GM18511 (cell line): ENCODE measurements around the gene PRR12.
A peak's percentile ranks its signal among the peaks of the same experiment; 100 is the strongest.

Experiments
- ATAC-seq: cut with Tn5 transposase; IDR thresholded peaks from one replicate; pipeline ENCODE4 v1.9.1; 2021; ENCODE audit warnings: mild to moderate bottlenecking, moderate library complexity; ENCODE audit not compliant: unreplicated experiment

Gene PRR12

DNA sequence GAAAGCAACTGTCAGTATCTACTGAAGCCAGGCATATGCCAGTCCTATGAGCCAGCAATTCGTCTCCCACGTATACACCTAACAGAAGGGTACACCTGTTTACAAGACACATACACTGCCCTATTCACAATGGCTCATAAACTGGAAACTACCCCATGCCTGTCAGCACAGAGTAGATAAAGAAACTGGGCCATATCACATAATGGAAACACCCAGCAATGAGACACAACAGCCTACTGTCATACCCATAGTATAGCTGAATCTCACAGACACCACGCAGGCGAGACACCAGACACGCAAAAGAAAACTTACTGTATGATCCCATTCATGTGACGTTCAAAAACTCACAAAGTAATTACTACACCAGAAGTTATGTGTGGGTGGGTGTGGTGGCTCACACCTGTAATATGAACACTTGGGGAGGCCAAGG lies 26.4 kb upstream of the PRR12 start:
- ATAC-seq, result no peak

DNA sequence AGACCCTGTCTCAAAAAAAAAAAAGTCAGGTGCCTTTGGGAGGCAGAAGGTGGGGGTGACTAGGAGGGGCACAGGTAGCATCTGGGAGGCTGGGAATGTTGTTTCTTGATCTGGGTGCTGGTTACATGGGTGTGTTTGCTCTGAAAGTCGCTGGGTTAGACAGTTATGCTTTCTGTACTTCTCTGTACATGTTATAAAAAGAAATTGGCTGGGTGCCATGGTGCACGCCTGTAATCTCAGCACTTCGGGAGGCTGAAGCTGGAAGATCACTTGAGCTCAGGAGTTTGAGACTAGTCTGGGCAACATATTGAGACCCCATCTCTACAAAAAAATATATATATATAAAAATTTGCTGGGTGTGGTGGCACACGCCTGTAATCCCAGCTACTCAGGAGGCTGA lies 25.7 kb upstream of the PRR12 start:
- no peak for ATAC-seq

DNA sequence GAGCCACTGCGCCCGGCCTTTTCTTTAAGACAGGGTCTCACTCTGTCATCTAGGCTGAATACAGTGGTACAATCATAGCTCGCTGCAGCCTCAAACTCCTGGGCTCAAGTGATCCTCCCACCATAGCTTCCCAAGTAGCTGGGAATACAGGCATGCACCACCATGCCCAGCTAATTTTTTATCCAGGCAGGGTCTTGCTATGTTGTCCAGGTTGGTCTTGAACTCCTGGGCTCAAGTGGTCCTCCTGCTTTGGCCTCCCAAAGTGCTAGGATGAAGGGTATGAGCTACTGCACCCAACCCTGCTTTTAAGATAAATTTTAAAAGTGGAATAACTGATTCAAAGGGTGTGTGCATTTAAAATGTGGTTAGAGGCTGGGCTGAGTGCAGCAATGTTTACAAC lies 24.7 kb upstream of the PRR12 start:
- ATAC-seq, result no peak

DNA sequence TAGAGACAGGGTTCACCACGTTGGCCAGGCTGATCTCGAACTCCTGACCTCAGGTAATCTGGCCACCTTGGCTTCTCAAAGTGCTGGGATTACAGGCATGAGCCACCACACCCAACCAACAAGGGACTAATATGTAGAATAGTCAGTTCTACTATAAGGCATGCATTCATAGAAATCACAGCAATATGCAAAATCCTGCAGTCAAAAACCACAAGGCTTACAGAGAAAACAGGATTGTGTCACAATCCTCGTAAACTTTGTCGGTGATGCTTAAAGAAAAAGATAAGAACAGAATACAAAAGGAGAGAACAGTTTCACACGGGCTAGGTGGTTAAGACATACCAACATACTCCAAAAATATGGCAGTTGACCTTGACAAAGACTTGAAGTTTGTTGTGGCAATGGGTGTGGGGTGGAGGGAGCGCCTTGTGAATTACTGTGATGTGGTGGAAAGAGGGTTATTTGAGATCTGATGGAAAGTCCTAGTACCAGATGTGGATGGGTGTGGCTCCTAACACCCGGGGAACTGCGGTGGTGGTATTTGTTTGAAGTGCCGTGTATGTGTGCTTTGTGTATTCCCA lies 23.0 kb upstream of the PRR12 start:
- ATAC-seq, result no peak

DNA sequence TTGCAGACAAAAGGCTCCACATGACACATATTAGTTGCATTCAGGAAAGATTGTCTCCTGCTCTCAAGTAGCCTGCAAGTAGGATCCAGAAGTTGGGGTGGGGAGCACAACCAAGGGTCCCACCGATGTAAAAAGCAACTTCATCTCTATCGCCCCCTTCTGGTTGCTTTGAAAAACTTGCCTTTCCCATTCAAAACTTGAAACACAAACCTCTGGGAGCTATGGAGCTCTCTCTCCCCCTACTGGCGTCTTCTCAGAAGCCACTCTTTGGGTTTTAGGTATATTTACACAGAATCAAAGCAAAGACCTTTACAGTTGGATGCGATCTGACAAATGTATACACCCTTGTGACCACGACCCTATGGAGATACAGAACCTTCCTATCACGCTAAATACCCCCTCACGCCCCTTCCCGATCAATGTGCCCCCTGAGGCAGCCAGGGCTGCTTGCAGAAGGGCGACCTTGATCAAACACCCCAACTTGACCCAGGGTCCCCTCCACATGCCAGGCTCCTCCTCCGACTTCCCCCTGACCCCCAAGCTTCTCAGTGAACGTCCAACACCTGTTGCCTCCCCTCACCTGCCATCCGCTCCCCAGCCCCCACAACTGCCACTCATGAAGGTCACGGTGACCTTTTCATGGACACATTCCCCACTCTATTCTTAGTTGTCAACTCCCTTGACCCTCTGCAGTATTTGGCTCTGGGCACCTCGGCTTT lies 20.7 kb upstream of the PRR12 start:
- ATAC-seq, result no peak

DNA sequence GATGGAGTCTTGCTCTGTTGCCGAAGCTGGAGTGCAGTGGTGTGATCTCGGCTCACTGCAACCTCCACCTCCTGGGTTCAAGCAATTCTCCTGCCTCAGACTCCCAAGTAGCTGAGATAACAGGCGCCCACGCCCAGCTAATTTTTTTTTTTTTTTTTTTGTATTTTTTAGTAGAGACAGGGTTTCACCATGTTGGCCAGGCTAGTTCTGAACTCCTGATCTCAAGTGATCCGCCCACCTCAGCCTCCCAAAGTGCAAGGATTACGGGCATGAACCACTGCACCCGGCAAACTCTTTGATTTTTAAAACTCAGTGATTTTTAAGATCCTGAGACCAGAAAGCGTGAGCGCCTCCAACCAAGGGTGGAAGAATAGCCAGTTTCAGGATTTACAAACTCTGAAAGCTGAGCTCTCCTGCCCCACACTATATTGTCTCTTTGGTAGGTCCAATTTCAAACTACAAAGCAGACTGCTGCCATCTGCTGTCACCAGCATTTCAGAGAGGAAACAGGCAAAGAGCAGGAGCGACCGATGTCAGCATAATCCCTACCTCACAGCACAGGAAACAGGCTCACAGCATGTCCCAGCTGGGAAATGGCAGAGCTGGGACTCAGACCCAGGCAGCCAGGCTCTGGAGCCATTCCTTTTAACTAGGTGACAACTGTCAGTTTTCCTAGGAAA lies 19.8 kb upstream of the PRR12 start:
- no peak for ATAC-seq

DNA sequence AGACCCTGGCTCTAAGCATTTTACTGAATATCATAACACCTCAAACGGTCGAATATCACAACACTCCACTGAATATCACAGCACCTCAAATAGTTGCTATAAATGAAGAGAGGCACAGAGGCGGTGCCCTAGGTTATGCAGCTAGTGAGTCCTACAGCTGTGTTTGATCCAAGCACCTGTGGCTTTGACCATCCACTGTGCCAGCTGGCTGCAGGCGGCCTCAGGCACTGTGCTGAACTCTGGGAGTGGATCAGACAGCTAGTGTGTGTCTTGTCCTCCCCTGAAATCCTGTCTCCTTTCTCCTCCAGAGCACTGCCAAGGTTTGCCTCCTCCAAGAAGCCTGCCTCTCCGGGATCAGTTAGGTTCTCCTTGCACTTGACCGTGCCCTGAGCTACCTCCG lies 18.0 kb upstream of the PRR12 start:
- ATAC-seq, result no peak

DNA sequence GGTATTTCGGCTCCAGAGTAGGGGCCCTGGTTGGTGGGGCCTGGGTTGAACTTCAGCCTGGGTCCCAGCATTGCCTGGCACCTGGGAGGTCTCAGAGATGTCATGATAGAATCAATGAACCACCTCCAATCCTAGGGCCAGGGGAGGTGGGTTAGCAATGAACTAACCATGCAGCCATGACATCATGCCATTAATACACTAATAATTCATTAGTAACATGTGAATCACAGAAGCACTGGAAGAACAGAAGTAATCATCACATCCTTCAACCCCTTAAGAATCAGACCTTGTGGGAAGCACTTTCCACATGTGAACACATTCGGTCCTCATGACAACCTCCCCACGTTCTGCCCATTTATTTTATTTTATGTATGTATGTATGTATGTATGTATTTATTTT lies 17.6 kb upstream of the PRR12 start:
- ATAC-seq, result no peak

DNA sequence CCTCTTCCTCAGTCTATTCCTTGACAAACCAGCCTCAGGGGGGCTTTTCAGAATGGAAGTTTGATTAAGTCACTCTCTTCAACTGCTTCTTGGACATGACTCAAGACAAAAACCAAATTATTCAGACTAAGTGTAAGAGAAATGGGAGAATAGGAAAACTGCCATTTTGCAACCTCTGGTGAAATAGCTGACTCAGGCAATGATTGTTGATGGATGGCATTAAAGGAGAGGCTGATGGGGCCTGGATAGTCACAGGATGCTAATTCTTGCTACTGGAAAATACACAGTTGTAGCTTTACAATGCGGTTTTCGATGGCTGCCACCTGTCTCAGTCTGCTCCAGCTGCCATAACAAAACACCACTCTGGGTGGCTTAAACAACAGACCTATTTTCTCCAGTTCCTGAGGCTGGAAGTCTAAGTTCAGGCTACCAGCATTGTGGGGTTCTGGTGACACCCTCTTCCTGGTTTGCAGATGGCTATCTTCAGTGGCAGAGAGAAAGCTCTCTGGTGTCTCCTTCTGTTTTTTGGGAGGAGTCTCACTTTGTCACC lies 16.7 kb upstream of the PRR12 start:
- ATAC-seq, result no peak

DNA sequence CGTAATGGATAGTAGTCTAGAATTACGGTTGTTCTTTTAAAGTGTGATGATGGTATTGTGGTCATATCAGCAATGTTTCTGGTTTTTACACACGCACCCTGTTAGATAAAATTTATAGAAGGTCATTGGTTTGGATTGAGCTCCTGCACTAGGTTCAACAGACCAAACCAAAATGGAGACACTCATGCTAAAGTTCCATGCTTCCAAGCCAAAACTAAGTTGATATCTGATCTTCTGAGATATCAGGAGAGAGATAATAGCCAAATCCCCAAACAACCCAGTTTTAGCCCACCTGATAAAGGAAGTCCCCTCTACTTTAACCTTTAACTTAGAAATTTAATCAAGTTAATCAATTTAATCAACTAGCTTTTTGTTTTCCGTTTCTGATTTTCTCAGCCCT lies 11.8 kb upstream of the PRR12 start:
- ATAC-seq, result no peak

DNA sequence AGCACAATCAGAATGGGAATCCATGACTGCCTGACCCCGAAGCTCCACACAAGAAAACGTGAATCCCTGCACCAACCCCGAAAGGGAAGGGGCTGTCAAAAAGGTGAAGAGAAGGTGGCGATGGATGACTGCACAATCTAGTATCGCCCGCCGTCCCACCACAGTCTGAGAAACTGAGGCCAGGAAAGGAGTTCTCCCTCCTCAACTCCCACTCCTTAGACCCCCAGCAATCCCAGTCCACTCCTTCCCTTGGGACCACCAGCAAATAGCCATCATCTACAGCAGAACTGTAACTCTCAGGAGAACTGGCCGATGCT lies 11.1 kb upstream of the PRR12 start:
- ATAC-seq, result no peak

DNA sequence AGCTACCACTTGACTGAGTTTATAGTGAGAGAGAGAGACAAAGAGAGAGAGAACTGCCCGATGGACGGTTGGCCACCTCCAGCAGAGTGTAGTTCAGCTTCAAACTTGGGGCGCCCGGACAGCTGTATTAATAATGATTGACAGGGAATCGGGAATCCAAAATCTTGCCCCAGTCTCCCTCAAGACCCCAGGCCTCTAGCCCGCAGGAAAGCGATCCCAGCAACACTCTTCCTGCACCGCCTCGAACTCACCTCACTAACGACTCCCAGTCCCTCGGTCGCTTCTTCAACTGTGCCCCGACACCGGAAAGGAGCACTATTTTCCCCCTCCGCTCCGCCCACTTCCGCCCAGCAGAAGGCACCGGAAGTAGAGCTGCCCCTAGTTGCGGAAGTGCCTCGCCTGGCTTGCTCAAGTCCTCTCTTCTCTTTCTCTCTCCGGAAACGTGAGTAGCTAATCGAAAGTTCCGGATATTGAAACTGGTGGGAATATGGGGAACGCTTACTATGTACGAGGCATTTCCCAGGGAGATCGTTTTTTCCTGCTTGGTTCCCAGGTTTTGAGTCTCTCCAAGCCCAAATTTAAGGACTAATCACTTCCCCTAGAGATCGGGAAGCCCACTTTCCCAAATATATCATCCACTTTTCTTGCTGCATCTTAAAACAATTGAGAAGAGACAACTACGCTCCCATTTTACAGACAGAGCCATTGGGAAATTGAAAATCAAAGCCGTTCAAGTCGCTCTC lies 10.5 kb upstream of the PRR12 start, which contains the start of gene NOSIP:
Gene NOSIP (minus strand): TSS at position 293 of the 743 bp plus-strand sequence. CDS start 19,865 bp downstream, outside the sequence.
- peak; percentile 84 for ATAC-seq

DNA sequence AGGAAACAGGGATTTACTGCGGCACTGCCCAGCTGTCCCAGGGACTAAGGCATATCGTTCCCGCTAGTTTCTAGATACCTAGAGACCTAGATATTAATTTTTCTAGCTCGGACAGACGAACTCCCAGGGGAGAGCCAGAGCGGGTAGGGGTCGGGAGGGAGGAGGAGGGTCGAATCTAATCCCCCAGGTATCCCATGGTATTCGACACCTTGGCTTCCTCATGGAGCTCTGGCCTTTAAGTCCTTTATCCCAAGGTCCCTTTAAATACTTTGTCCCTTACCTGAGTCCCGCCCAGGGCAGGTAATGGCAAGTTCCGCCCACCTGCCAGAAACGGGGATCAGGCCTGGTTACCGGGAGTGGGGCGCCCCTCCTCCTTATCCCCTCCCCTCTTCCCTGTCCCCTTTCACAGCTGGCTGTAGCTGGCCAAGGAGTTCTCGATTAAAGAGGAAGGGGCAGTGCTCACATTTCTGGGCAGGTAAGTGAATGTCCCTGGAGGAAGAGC lies 9.9 kb upstream of the PRR12 start, which contains the start of gene PRRG2:
Gene PRRG2 (plus strand): TSS at position 310 of the 502 bp plus-strand sequence. CDS start 1,904 bp downstream, outside the sequence.
- ATAC-seq, result no peak

DNA sequence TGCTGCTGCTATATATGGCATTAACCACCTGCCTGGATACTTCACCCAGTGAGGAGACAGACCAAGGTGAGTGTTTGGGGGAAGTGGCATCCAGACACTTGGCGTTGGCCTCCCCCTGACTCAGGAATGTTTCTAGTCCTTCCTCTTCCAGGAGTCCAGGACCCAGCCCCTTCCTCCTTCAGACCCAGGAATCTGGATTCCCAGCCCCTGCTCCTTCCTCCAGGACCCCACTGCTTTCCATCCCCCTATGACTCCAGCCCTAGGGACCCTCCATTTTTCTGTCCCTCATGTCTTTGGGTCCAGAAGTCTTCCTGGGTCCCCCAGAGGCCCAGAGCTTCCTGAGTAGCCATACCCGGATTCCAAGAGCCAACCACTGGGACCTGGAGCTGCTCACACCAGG lies 7.7 kb upstream of the PRR12 start:
- no peak for ATAC-seq

DNA sequence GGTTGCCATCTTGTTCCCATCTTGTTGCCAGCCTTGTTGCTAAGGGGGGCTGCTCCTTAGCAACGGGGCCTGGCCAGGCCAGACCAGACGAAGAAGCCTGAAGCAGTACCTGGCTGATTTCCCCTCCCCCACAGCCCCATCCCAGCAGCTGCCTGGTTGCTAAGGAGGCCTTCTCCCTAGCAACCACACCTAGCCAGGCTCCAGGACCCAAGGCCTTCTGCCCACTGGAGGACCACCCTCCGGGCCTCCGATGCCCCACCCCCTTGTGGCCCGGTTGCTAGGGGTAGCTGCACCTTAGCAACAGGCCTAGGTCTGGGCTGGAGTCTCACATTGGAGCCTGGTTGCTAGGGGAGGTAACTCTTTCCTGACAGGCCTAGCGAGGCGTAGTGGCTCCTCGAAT lies 6.0 kb upstream of the PRR12 start:
- no peak for ATAC-seq

DNA sequence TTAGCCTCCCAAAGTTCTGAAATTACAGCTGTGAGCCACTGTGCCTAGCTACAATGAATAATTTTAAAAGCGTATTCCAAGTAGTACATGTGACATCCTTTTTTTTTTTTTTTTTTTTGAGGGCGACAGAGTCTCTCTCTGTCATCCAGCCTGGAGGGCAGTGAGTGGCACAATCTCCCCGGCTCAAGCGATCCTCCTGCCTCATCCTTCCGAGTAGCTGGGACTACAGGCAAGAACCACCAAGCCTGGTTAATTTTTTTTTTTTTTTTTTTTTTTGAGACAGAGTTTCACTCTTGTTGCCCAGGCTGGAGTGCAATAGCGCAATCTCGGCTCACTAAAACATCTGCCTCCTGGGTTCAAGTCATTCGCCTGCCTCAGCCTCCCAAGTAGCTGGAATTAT lies 3.8 kb upstream of the PRR12 start:
- ATAC-seq, result no peak

DNA sequence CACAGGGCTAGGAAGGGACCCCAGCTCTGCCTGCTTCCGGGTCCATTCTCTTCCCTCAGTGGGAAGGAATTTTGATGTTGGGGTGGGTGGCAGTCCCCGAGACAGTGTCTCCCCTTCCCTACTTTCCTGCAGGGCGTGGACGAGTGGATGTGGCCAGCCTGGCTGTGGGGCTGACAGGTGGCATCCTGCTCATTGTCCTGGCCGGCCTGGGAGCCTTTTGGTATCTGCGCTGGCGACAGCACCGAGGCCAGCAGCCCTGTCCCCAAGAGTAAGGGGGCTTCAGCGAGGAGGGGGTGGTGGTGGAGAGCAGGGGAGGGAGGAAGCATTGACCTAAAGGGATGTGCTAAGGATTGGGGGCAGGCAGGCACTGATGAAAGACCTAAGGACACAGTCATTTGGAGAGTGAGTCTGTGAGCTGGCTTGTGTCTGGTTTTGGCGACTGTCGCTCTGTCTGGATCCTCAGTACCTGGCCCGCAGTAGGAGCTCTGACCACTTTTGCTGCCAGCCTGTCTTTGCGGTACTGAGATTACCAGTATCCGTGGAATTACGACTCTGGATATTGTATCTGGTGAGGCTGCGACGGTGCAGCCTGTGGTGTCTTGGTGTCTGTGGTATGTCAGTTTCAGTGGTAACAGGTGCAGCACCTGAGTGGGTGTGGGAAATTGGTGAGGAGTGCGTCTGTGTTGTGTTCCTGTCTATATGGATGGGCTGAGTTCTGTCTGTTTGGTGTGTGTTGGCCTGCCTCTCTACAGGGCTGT lies 2.4 kb upstream of the PRR12 start:
- ATAC-seq, result no peak

DNA sequence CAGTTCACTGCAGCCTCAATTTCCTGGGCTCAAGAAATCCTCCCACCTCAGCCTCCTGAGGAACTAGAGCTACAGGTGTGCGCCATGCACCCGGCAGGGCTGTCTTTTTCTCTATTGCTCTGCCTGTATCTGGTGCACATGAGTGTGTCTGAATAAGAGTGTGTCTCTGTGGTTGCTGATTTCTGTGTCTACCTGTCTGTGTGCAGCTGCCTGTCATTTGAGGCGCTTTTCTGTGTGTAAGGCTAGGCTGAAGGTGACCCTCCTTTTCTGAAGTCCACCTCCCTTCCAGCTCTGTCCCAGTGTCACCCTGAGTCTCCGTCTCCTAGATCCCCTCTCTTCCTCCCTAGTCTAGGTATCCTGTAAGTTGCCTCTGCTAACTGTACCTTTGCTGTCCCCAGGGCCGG lies 1.5 kb upstream of the PRR12 start:
- no peak for ATAC-seq

DNA sequence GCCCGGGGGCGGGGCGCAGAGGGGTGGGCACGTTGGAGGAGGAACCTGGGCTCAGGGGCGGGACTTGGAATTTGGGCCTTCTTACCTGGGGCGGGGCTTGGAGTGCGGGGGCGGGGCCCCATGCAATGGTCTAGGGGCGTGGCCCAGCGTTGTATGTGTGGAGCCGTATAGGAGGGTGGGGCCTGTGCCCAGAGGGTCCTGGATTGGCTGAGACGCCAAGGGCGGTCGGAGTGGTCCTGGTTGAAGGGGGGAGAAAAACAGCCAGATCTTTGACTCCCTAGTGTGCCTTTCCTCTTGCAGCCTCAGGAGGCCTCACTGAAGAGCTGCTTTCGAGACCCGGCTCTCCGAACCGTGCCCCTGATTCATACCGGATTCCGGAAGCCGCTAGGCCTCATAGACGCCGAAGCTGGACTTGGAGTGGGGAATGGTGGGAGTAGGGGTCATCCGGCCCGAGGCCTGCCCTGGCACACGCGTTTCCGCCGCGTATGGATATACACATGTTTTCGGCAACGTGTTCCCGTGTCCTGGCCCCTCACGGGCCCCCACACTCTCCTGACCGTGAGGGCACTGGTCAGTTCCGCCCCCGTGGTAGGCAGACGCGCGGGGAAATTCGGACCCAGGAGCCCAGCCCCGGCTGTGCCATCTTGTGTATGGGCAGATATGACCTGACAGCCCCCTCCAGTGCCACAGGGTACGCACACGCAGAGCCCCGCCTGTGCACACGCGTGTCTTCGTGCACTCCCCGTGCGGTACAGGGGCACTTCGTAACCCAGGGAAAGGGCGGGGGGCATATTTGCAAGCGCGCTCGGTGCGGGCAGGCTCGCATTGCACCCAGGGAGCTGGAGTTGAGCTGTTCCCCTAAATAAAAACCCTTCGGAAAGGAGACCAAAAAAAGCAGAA lies 661 bp upstream of the PRR12 start:
- ATAC-seq, result peak; percentile 57
